Choroid plexus epithelial cell (primary cell): ENCODE results near the gene NSF.
"Not testable (repeated sequence)": the region's sequence is repeated elsewhere in the genome, so short reads cannot be mapped to it uniquely, and the experiment has no call there.

Source experiments
- DNase-seq: peaks from one replicate; pipeline ENCODE4 v3.0.0-alpha.2; 2010; ENCODE audit warnings: low read depth
- H3K4me3 ChIP-seq: 2 replicates; pipeline ENCODE4 v1.5.1; 2011; ENCODE audit warnings: low read depth, mild to moderate bottlenecking, control low read depth, low read length, moderate library complexity
- TF ChIP-seq, protein P1 (sequence below): conservative IDR thresholded peaks from 2 replicates; pipeline ENCODE4 v1.5.1; 2011; ENCODE audit warnings: low read depth, mild to moderate bottlenecking, control low read depth, inconsistent platforms, low read length, moderate library complexity

The NSF gene

DNA sequence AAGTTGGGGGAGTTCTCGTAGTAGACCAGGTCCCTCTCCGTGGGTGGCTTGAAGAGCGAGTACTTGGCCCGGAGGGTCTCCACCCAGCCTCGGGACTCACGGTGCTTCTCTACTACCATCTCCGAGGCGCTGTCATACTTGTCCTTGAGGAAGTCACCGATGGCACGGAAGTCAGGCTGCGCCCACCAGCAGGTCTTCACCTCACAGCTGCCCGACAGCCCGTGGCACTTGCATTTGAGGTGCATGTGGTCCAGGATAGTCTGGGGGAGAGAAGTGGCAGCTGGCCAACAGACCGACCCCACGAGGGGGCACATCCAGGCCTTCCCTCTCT is 178.0 kb downstream of the NSF start:
- DNase-seq = no peak
- H3K4me3 ChIP-seq = no peak overlapping the region
- TF ChIP-seq, protein P1, sequence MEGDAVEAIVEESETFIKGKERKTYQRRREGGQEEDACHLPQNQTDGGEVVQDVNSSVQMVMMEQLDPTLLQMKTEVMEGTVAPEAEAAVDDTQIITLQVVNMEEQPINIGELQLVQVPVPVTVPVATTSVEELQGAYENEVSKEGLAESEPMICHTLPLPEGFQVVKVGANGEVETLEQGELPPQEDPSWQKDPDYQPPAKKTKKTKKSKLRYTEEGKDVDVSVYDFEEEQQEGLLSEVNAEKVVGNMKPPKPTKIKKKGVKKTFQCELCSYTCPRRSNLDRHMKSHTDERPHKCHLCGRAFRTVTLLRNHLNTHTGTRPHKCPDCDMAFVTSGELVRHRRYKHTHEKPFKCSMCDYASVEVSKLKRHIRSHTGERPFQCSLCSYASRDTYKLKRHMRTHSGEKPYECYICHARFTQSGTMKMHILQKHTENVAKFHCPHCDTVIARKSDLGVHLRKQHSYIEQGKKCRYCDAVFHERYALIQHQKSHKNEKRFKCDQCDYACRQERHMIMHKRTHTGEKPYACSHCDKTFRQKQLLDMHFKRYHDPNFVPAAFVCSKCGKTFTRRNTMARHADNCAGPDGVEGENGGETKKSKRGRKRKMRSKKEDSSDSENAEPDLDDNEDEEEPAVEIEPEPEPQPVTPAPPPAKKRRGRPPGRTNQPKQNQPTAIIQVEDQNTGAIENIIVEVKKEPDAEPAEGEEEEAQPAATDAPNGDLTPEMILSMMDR = no peak

GRCh38 chr17:46768896-46769295 is 178.4 kb downstream of the NSF start:
- DNase-seq, H3K4me3 ChIP-seq: not testable (repeated sequence)

DNA sequence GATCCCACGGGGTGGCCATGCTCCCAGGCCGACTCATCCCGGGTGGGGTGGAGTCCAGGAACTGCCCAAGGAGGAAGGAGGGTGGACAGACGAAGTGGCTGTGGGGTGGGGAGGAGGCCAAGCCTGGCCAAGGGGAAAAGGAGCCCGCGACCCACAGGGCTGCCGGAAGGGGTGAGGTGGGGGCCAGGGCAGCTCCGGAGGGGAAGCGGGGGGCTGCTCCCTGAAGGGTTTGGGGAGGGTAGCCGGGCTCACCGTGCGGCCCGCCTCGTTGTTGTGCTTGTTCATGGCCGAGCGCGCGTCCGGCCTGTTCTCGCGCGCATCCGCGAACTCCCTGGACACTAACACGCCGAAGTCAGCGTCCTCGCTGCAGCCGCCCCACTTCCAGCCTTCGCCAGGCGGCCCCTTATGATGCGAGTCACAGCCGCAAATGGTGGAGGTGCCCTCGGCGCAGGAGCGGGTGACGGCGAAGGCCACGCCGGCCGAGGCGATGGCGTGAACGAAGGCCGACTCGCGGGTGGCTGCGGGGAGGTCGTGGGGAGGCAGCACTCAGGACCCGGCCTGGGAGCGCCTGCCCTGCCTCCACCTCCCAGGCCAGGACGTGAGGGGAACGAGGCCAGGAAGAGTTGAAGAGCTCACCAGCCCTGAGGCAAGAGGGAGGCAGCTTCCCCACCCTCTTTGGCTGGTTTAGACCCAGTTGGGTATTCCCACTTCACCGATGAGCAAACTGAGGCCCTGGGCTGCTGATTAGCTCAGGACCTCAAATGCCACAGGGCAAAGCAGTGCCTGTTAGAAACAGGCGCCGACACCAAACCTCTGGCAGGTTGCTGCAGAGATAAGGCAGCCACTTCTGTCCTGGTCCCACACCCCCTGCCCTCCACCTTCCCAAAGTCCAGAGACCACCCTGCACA is 179.3 kb downstream of the NSF start:
- DNase-seq = peak; percentile 37
- peak overlapping the region; percentile 37 for H3K4me3 ChIP-seq
- TF ChIP-seq, protein P1 = no peak

- H3K4me3 ChIP-seq = no peak overlapping the region
Measured at GRCh38 chr17:46770439-46770817, 180.0 kb downstream of the NSF start.

DNA sequence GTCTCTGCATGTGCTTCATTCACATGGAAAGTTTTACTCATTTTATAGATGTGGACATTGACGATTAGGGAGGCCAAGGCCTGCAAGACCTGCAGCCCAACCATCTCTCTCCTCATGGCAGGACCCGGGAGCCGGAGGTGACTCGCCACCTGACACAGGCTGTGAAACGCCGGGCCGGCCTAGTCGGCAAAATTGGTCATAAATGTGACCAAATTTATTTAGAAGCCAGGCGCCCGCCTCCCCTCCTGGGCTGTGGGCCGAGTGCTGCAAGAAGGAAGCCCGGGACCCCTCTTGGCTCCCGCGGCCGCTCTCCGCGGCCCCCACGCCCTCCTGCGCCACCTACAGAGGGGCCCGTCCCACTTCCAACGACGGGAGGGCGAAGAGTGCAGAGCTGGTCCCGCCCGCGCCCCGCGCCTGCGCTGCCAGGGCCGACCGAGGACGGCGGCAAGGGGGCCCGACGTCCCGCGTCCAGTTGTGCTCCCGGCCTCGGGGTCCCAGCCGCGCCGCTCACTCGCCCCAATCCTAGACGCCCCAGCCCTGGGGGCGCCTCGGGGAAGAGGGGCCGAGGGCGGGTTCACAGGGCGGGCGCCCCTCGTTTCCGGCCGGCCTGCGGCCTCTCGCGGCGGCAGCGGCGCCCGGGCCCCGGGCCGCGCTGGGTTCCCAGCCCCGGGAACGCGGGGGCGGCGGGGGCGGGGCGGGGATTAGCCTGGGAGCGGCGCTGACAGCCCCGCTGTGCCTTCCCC is 180.5 kb downstream of the NSF start:
- peak; percentile 30 for DNase-seq
- TF ChIP-seq, protein P1 = peak; percentile 10
- H3K4me3 ChIP-seq = peak overlapping the region; percentile 48

More at GRCh38 chr17:46770439-46770817, 180.0 kb downstream of the NSF start:
- TF ChIP-seq, protein P1 = no peak
- no peak for DNase-seq

DNA sequence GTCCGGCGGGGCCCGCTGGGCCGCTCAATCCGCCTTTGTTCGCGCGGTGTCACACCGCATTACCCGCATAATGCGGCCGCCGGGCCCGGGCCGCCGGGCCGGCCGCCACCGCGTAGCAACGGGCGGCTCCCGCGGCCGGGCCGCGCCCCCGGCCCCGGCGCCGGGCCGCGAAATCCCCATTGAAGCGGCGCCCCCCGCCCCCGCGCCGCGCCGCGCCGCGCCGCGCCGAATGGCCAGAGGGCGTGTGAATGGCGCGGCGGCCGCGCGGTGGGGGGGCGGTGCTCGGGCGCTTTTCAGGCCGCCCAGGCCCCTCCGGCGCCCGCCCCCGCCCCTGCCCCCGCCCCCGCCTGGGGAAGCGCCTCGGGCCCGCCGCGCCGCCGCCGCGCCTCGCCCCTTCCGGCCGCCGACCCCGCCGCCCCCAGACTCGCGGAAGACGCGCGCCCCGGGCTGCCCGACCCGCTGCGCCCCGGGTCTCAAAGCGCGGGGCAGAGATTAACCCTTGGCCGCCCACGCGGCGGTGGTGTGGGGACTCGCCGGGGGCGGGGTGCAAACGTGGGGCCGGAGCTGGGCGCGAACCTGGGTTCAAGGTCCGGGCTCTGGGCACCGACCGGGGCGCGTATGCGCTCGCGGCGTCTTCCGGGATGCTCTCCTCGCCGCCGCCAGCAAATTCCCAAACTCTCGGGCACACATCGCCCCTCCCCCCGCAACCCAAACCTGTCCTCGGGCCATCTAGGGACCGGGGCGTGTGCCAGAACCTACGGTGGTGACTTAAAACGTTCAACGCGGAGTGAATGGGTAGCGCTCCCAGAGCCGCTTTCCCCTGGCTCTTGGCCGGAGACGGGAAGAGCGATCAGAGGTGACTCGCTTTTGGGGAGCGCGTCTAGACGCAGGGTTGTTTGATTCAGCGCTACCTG is 181.3 kb downstream of the NSF start:
- peak overlapping the region; percentile 55 for H3K4me3 ChIP-seq
- TF ChIP-seq, protein P1 = no peak
- peak; percentile 13 for DNase-seq
